Right lobe of liver (tissue), 6 donors: ENCODE data around the gene DHODH. TPM values are rescaled to one million over a fixed set of nuclear protein-coding genes. Genes with fewer than 3 reads are reported as not detected.
"Not testable (repeated sequence)": the region's sequence is repeated elsewhere in the genome, so short reads cannot be mapped to it uniquely, and the experiment has no call there.

ENCODE experiments used
- ATAC-seq, 4 donors: fragments of 200-7000 bp; cut with Tn5 transposase; one replicate each; pipeline ENCODE4 v1.9.1; 2020; ENCODE audit warnings: mild to moderate bottlenecking in 4 of 4, moderate library complexity in 4 of 4
- DNase-seq, 3 donors: peaks; one replicate each; pipeline ENCODE4 v3.0.0-alpha.2; 2020
- H3K27ac ChIP-seq, 3 donors: fragments of 200-600 bp; one replicate each; pipeline ENCODE4 v1.8.0; 2022
- H3K27me3 ChIP-seq, 2 donors: fragments of 200-600 bp; one replicate each; pipeline ENCODE4 v1.8.0; 2022
- H3K36me3 ChIP-seq, 4 donors: fragments of 200-600 bp; sonication (generic) in 1 of 4; one replicate each; pipeline versions ENCODE4 v1.5.1 to v1.8.0; 2017 to 2022; ENCODE audit warnings: control low read depth in 1 of 4
- H3K4me1 ChIP-seq, 4 donors: fragments of 200-600 bp; sonication (generic) in 1 of 4; one replicate each; pipeline versions ENCODE4 v1.5.1 to v1.8.0; 2017 to 2022; ENCODE audit warnings: control low read depth in 1 of 4
- H3K4me3 ChIP-seq, 3 donors: fragments of 200-600 bp; one replicate each; pipeline ENCODE4 v1.8.0; 2022
- H3K9me3 ChIP-seq, 4 donors: fragments of 200-600 bp; sonication (generic) in 1 of 4; one replicate each; pipeline versions ENCODE4 v1.5.1 to v1.8.0; 2017 to 2022; ENCODE audit warnings: control low read depth in 1 of 4
- CTCF ChIP-seq, 4 donors: fragments of 200-600 bp in 3 of 4; fragments of 450-650 bp in 1 of 4; IDR thresholded peaks; one replicate each; pipeline versions ENCODE4 v1.5.1 to v1.8.0; 2016 to 2022; ENCODE audit warnings: antibody characterized with exemption in 4 of 4, mild to moderate bottlenecking in 2 of 4
- POLR2A ChIP-seq: fragments of 450-650 bp; IDR thresholded peaks from one replicate; pipeline ENCODE4 v1.6.1; 2017; ENCODE audit warnings: antibody characterized with exemption, mild to moderate bottlenecking
- WGBS: methylation state at CpG from one replicate; pipeline ENCODE4 v1.1.6; 2018; ENCODE audit warnings: low coverage, low lambda C conversion rate; ENCODE audit not compliant: insufficient coverage; ENCODE audit errors: missing lambda C conversion rate; 5-methylcytosine and 5-hydroxymethylcytosine counted together
- intact Hi-C, 2 donors: fragments of 100-400 bp; cut with DNase I; formaldehyde crosslinking; loops; one replicate each; pipeline versions ENCODE4 v1.11.2 to v1.14.1; 2022
- total RNA-seq, 6 experiments: library from RNA; depleted of rRNA in 2 of 6; stranded (reverse); fragments of >200 nt in 2 of 6; fragmentation: NEBNext Ultra II Directional in 3 of 6; extraction: Animal tissue kit (Norgen Biotek cat#: 25700) in 3 of 6; gene quantifications; one replicate each; pipeline versions ENCODE4 v1.1.0 to v1.2.4, GENCODE V29; 2016 to 2023
- donor health status: DM: no; HTN: yes; CAD: no.
- donor health status: DM: no; HTN: no; CAD: no.
- donor health status: DM: no; HTN: no; CAD: no.
- donor health status: DM: no; HTN: yes; CAD: no.
- donor health status: DM: no; HTN: yes; CAD: no.

Gene DHODH
- total RNA-seq, 6 experiments from 2014 or later, result 26.7 to 108 (median 74.6) TPM

GRCh38 chr16:71995038-71995437 lies 13.5 kb upstream of the DHODH start:
- no peaks in the 10 kb centered on the region for H3K9me3 ChIP-seq
- no peak overlapping the region for H3K4me3 ChIP-seq
- ATAC-seq, result no peak
- WGBS, result 83% methylated on average over 3 of the region's 5 CpGs
- intact Hi-C loops, result no loop called here
- DNase-seq, result no peak
- H3K27ac ChIP-seq, result no peak overlapping the region
- no peaks in the 10 kb centered on the region for H3K27me3 ChIP-seq
- H3K4me1 ChIP-seq, result peaks cover 0 to 10% (median 0%) of the 10 kb centered on the region in 4 donors
- no peaks in the 10 kb centered on the region for H3K36me3 ChIP-seq
- no peak for TF ChIP-seq CTCF (IDR thresholded peaks at IDR 0.05)
- TF ChIP-seq POLR2A, result no peak

- H3K9me3 ChIP-seq, H3K36me3 ChIP-seq, H3K27ac ChIP-seq, intact Hi-C loops, H3K4me3 ChIP-seq, H3K27me3 ChIP-seq, ATAC-seq, DNase-seq: not testable (repeated sequence)
- H3K4me1 ChIP-seq, result peaks cover 0 to 11% (median 0%) of the 10 kb centered on the region in 4 donors
- 90% methylated on average over 7 of the region's 9 CpGs for WGBS
Measured at GRCh38 chr16:71997578-71997977, 11.0 kb upstream of the DHODH start.

- 43% methylated on average over 7 of the region's 7 CpGs for WGBS
- Histone ChIP-seq H3K4me3 (no peak overlapping the region), H3K9me3 (no peaks in the 10 kb centered on the region), H3K27ac (no peak overlapping the region), H3K36me3 (no peaks in the 10 kb centered on the region), H3K4me1 (peaks cover 0 to 11% (median 0%) of the 10 kb centered on the region in 4 donors), H3K27me3 (no peaks in the 10 kb centered on the region)
- intact Hi-C loops, result no loop called here
- TF ChIP-seq CTCF (IDR thresholded peaks at IDR 0.05) (no peak), POLR2A (no peak)
- DNase-seq (no peak), ATAC-seq (peak in 2 of 4 donors; percentile 19 to 49)
Measured at GRCh38 chr16:72001180-72001874, 7.2 kb upstream of the DHODH start.

- Histone ChIP-seq H3K4me3 (no peak overlapping the region), H3K9me3 (no peaks in the 10 kb centered on the region), H3K36me3 (no peaks in the 10 kb centered on the region), H3K4me1 (peaks cover 0 to 11% (median 0%) of the 10 kb centered on the region in 4 donors), H3K27me3 (no peaks in the 10 kb centered on the region), H3K27ac (no peak overlapping the region)
- ATAC-seq (no peak), DNase-seq (no peak)
- WGBS, result 57% methylated on average over 1 of the region's 1 CpG
- no peak for TF ChIP-seq POLR2A
- no peak for TF ChIP-seq CTCF (IDR thresholded peaks at IDR 0.05)
- intact Hi-C loops, result no loop called here
Measured at GRCh38 chr16:72002619-72003018, 5.9 kb upstream of the DHODH start.

GRCh38 chr16:72008065-72008423 lies 500 bp upstream of the DHODH start:
- H3K36me3 ChIP-seq, H3K27ac ChIP-seq, H3K27me3 ChIP-seq, H3K9me3 ChIP-seq, intact Hi-C loops, ATAC-seq, DNase-seq: not testable (repeated sequence)
- WGBS, result 72% methylated on average over 9 of the region's 9 CpGs
- peak overlapping the region in 2 of 3 donors; percentile 92 to 94 for H3K4me3 ChIP-seq
- peaks cover 0 to 23% (median 5%) of the 10 kb centered on the region in 4 donors for H3K4me1 ChIP-seq
